C4-2B (cell line): ENCODE data around the gene MGAT5B.

Experiments used
- H3K27ac ChIP-seq: fragments of 450-650 bp; 2 replicates; pipeline ENCODE4 v1.5.1; 2017
- CTCF ChIP-seq: fragments of 450-650 bp; conservative IDR thresholded peaks from 2 replicates; pipeline ENCODE4 v1.5.1; 2017; ENCODE audit warnings: mild to moderate bottlenecking
- ZFX ChIP-seq: fragments of 450-650 bp; IDR thresholded peaks from 2 replicates; pipeline ENCODE4 v1.6.1; 2017

Gene MGAT5B

GRCh38 chr17:76885894-76886290 lies 17.7 kb downstream of the MGAT5B start:
- no peak overlapping the region for H3K27ac ChIP-seq
- TF ChIP-seq CTCF: no peak
- no peak for TF ChIP-seq ZFX

GRCh38 chr17:76886395-76886794 lies 18.2 kb downstream of the MGAT5B start:
- no peak overlapping the region for H3K27ac ChIP-seq
- TF ChIP-seq CTCF (no peak), ZFX (no peak)

GRCh38 chr17:76887802-76888201 lies 19.6 kb downstream of the MGAT5B start:
- no peak overlapping the region for H3K27ac ChIP-seq
- TF ChIP-seq ZFX: no peak
- TF ChIP-seq CTCF: no peak

GRCh38 chr17:76888661-76889060 lies 20.5 kb downstream of the MGAT5B start:
- no peak overlapping the region for H3K27ac ChIP-seq
- no peak for TF ChIP-seq CTCF

GRCh38 chr17:76889323-76889722 lies 21.1 kb downstream of the MGAT5B start:
- no peak overlapping the region for H3K27ac ChIP-seq
- TF ChIP-seq ZFX: no peak
- no peak for TF ChIP-seq CTCF

GRCh38 chr17:76892329-76892728 lies 24.1 kb downstream of the MGAT5B start:
- no peak overlapping the region for H3K27ac ChIP-seq
- TF ChIP-seq ZFX (no peak), CTCF (no peak)

GRCh38 chr17:76893623-76894334 lies 25.6 kb downstream of the MGAT5B start:
- TF ChIP-seq CTCF: no peak
- no peak overlapping the region for H3K27ac ChIP-seq
